Heart left ventricle (tissue), 16 donors: ENCODE measurements around the gene CDRT4. TPM values are rescaled to one million over a fixed set of nuclear protein-coding genes. Genes with fewer than 3 reads are reported as not detected.
A peak's percentile ranks its signal among the peaks of the same experiment; 100 is the strongest.

Source experiments
- ATAC-seq, 4 donors: fragments of 200-7000 bp; cut with Tn5 transposase; one replicate each; pipeline ENCODE4 v1.9.1; 2020 to 2022; ENCODE audit warnings: moderate library complexity in 4 of 4, mild to moderate bottlenecking in 3 of 4, moderate number of reproducible peaks in 1 of 4
- DNase-seq, 5 donors: peaks; one replicate each; pipeline ENCODE4 v3.0.0-alpha.2; 2020
- H3K27ac ChIP-seq, 12 donors: fragments of 200-600 bp; sonication (generic) in 4 of 12; one replicate each; pipeline versions ENCODE4 v1.5.0 to v1.8.0; 2016 to 2022; ENCODE audit warnings: mild to moderate bottlenecking in 2 of 12
- H3K27me3 ChIP-seq, 9 donors: fragments of 200-600 bp; sonication (generic) in 2 of 9; one replicate each; pipeline versions ENCODE4 v1.5.1 to v1.8.0; 2016 to 2022; ENCODE audit warnings: mild to moderate bottlenecking in 3 of 9
- H3K36me3 ChIP-seq, 9 donors: fragments of 200-600 bp; sonication (generic) in 2 of 9; one replicate each; pipeline versions ENCODE4 v1.5.0 to v1.8.0; 2018 to 2022; ENCODE audit warnings: mild to moderate bottlenecking in 2 of 9
- H3K4me1 ChIP-seq, 12 donors: fragments of 200-600 bp; sonication (generic) in 4 of 12; one replicate each; pipeline versions ENCODE4 v1.5.0 to v1.8.0; 2016 to 2022; ENCODE audit warnings: mild to moderate bottlenecking in 3 of 12
- H3K4me3 ChIP-seq, 12 donors: fragments of 200-600 bp; sonication (generic) in 4 of 12; one replicate each; pipeline versions ENCODE4 v1.5.0 to v1.8.0; 2017 to 2022; ENCODE audit warnings: mild to moderate bottlenecking in 9 of 12, moderate library complexity in 4 of 12
- H3K9me3 ChIP-seq, 12 donors: fragments of 200-600 bp; sonication (generic) in 4 of 12; one replicate each; pipeline versions ENCODE4 v1.5.0 to v1.8.0; 2016 to 2022; ENCODE audit warnings: mild to moderate bottlenecking in 1 of 12
- POLR2A ChIP-seq, 2 donors: fragments of 450-650 bp; IDR thresholded peaks; one replicate each; pipeline ENCODE4 v1.6.1; 2017; ENCODE audit warnings: antibody characterized with exemption in 2 of 2, mild to moderate bottlenecking in 2 of 2, moderate library complexity in 2 of 2
- WGBS, 4 donors: extraction: QIAGEN DNeasy Blood & Tissue Kit in 2 of 4; methylation state at CpG; one replicate each; pipeline versions ENCODE4 v1.1.5 to v1.1.7; 2013 to 2018; 5-methylcytosine and 5-hydroxymethylcytosine counted together
- intact Hi-C, 10 donors: fragments of 100-400 bp; cut with DNase I; formaldehyde crosslinking; loops; one replicate each; pipeline versions ENCODE4 v1.11.1 to v1.14.2; 2022
- polyA plus RNA-seq, 2 donors: library from polyadenylated mRNA; stranded (reverse); fragments of 200-250 nt; gene quantifications; one replicate each; pipeline ENCODE4 v1.2.3, GENCODE V29; 2013
- total RNA-seq, 9 donors: library from RNA; depleted of rRNA in 2 of 9; stranded (reverse); fragments of >200 nt in 2 of 9; fragmentation: NEBNext Ultra II Directional in 3 of 9; extraction: Animal tissue kit (Norgen Biotek cat#: 25700) in 3 of 9; gene quantifications; one replicate each; pipeline versions ENCODE4 v1.1.0 to v1.2.4, GENCODE V29; 2016 to 2023
- TF ChIP-seq, protein P1 (sequence below), 12 donors: fragments of 200-600 bp; sonication (generic) in 4 of 12; IDR thresholded peaks; one replicate each; pipeline versions ENCODE4 v1.5.0 to v1.8.0; 2018 to 2022; ENCODE audit warnings: antibody characterized with exemption in 12 of 12, mild to moderate bottlenecking in 5 of 12
- donor health status: ischemic (EF 13 %, LVEDD 7.1; RV severe dilation, severe dysfunction).
- donor health status: healthy with polysubstance abuse.
- donor health status: DM: no; HTN: yes; CAD: no.
- donor health status: DM: no; HTN: no; CAD: no.
- donor health status: ischemic (EF 25% LVEDD 6.9; RV normal size, moderate dysfunction).
- donor health status: ischemic (EF 25% LVEDD 5.7; RV mildly dilated, moderate dysfunction).
- donor health status: healthy.
- donor health status: DM: yes; HTN: yes; CAD: no.
- donor health status: ischemic (EF 35%, LVEDD 5.7; RV mildly dilated, moderate dysfunction).
- donor health status: nonischemic (EF 11% LVEDD 7.7; RV severe dilation, severe dysfunction).
- donor health status: DM: yes; HTN: yes; CAD: no.
- donor health status: PGD.
- donor health status: ischemic (EF 29% LVEDD 5.4; RV normal size, mild dysfunction).
- donor health status: nonischemic (EF 23%, LVEDD 6.1; RV moderate dilation, normal function).

Gene CDRT4
- total and polyA plus RNA-seq, 11 donors = 0.12 to 4.7 (median 0.96) TPM; not detected in 2

DNA sequence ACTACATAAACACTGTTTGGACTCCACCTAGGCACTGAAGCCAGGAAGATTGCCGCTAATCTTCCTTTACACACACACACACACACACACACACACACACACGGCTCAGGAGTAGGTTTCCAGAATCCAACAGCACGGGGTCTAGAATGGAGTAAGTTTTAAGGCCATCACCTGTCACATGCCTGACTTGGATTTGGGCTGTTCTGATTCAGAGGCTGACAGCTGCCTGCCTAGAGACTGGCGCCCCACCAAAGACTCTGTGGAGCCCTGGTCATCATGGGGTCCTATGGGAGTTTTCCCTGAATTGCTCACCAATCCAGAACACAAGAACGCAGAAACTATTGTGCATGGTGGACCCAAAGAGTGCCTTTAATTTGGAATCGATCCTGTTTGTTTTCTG, 10.9 kb downstream of the CDRT4 start:
- peaks cover 0 to 11% (median 0%) of the 10 kb centered on the region in 12 donors for H3K9me3 ChIP-seq
- intact Hi-C loops = loop anchor here in 7 of 10 donors (2.0 to 5.0 kb wide), 4 partner anchors 41 to 194 kb away; no protein-coding TSS in a partner anchor
- peak in 1 of 5 donors; percentile 57 for DNase-seq
- no peaks in the 10 kb centered on the region for H3K27me3 ChIP-seq
- H3K4me1 ChIP-seq = peaks cover 0 to 42% (median 20%) of the 10 kb centered on the region in 12 donors
- no peak overlapping the region for H3K4me3 ChIP-seq
- H3K27ac ChIP-seq = peak overlapping the region; percentile 47 to 87 (median 78)
- WGBS, 4 donors = 67 to 86% (median 80%) methylated on average over 6 of the region's 6 CpGs
- H3K36me3 ChIP-seq = peaks cover 0 to 5% (median 0%) of the 10 kb centered on the region in 9 donors
- TF ChIP-seq, protein P1, sequence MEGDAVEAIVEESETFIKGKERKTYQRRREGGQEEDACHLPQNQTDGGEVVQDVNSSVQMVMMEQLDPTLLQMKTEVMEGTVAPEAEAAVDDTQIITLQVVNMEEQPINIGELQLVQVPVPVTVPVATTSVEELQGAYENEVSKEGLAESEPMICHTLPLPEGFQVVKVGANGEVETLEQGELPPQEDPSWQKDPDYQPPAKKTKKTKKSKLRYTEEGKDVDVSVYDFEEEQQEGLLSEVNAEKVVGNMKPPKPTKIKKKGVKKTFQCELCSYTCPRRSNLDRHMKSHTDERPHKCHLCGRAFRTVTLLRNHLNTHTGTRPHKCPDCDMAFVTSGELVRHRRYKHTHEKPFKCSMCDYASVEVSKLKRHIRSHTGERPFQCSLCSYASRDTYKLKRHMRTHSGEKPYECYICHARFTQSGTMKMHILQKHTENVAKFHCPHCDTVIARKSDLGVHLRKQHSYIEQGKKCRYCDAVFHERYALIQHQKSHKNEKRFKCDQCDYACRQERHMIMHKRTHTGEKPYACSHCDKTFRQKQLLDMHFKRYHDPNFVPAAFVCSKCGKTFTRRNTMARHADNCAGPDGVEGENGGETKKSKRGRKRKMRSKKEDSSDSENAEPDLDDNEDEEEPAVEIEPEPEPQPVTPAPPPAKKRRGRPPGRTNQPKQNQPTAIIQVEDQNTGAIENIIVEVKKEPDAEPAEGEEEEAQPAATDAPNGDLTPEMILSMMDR (IDR thresholded peaks at IDR 0.05) = no peak
- TF ChIP-seq POLR2A (IDR thresholded peaks at IDR 0.05) = no peak
- peak; percentile 27 to 54 (median 28) for ATAC-seq

DNA sequence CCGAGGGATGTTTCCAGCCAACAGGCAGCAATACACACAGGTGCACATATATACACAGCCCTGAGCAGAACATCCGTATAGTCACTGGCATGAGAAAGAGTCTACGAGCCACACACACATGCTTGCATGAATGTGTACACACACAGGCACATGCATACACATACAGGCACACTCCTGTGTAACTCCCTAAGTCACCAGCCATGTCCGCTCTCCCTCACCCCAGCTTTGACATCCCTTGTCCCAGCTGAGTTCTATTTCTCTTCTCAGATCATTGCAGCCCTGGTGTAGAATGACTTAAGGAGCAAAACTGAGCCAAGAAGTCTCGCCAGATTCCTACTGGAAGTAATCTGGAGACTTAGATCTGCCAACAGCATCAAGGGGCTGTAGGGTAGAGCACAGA, 13.1 kb downstream of the CDRT4 start:
- H3K9me3 ChIP-seq = peaks cover 0 to 11% (median 0%) of the 10 kb centered on the region in 12 donors
- H3K36me3 ChIP-seq = peaks cover 0 to 5% (median 0%) of the 10 kb centered on the region in 9 donors
- DNase-seq = no peak
- no peak overlapping the region for H3K4me3 ChIP-seq
- H3K27ac ChIP-seq = no peak overlapping the region
- ATAC-seq = no peak
- H3K4me1 ChIP-seq = peaks cover 0 to 39% (median 20%) of the 10 kb centered on the region in 12 donors
- H3K27me3 ChIP-seq = no peaks in the 10 kb centered on the region
- intact Hi-C loops = no loop called here
- no peak for TF ChIP-seq POLR2A (IDR thresholded peaks at IDR 0.05)
- TF ChIP-seq, protein P1 (IDR thresholded peaks at IDR 0.05) = no peak
- 89 to 97% (median 95%) methylated on average over 5 of the region's 5 CpGs for WGBS, 4 donors

DNA sequence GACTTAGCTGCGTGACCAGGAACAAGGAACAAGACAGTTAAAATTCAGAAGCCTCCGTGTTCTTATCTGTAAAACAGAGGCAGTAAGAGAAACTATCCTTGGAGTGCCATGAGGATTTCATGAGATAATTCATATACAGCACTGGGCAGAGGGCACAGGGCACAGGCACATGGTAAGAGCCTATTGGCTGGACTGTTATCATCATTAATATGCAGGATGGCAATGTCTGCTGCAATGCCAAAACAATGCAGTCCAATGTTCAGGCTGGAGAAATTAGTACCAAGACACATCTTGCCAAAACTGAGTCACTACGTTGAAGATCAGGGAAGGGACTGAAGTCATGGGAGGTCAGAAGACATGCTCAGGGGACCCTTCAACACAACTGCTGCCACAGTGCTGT, 13.6 kb downstream of the CDRT4 start:
- Histone ChIP-seq H3K4me1 (peaks cover 0 to 40% (median 24%) of the 10 kb centered on the region in 12 donors), H3K9me3 (peaks cover 0 to 11% (median 0%) of the 10 kb centered on the region in 12 donors), H3K27ac (no peak overlapping the region), H3K4me3 (no peak overlapping the region), H3K27me3 (no peaks in the 10 kb centered on the region), H3K36me3 (peaks cover 0 to 5% (median 0%) of the 10 kb centered on the region in 9 donors)
- WGBS, 4 donors = 55 to 80% (median 75%) methylated on average over 3 of the region's 3 CpGs
- ATAC-seq (no peak), DNase-seq (no peak)
- TF ChIP-seq, protein P1 (IDR thresholded peaks at IDR 0.05) = no peak
- no peak for TF ChIP-seq POLR2A (IDR thresholded peaks at IDR 0.05)
- intact Hi-C loops = no loop called here

DNA sequence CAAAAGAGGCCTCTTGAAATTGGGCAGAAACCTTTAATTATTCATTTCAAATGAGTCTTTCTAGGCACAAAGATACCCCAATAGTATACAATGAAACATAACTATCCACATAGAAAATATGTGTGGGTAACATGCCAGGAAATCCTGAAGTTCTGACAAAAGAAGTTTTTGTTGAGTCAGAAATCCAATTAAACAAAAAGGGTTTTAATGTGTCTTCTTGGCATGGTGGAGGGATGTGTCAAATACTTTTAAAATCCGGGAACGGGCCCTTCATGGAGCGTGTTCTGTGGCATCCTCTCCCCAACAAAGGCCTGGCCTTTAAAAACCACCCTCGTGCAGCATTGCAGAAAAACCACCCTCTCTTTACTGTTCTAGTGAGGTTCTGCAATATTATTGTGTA, 14.2 kb downstream of the CDRT4 start:
- Histone ChIP-seq H3K4me1 (peaks cover 0 to 41% (median 27%) of the 10 kb centered on the region in 12 donors), H3K9me3 (peaks cover 0 to 11% (median 0%) of the 10 kb centered on the region in 12 donors), H3K4me3 (no peak overlapping the region), H3K36me3 (peaks cover 0 to 5% (median 0%) of the 10 kb centered on the region in 9 donors), H3K27ac (no peak overlapping the region), H3K27me3 (no peaks in the 10 kb centered on the region)
- intact Hi-C loops = no loop called here
- 88 to 94% (median 91%) methylated on average over 4 of the region's 4 CpGs for WGBS, 4 donors
- no peak for ATAC-seq
- no peak for TF ChIP-seq POLR2A (IDR thresholded peaks at IDR 0.05)
- TF ChIP-seq, protein P1 (IDR thresholded peaks at IDR 0.05) = no peak
- DNase-seq = no peak
